ENCODE measurements around the gene NET1. TPM values are rescaled to one million over a fixed set of nuclear protein-coding genes. Genes with fewer than 3 reads are reported as not detected.
A peak's percentile ranks its signal among the peaks of the same experiment; 100 is the strongest.

Gene NET1
- total RNA-seq, 2 experiments from 2014 or later, result 39.8 to 46.3 TPM

DNA sequence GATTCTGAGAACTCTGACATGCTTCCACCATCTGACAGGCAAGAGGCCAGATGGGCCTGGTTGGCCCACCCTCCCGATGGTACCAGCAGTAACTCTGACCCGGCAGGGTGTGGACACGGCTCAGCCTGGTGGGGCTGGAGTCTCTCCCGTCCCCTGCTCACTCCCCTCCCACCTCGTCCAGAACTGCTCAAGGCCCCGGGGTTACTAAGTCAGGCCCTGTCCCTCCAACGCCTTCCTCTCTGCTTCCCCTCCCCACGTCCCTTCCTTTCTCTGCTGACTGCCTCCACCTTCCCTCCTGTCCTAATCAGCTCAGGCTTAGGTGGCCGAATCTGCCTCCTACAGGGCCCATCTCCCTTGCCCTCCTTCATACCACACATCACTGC lies 74.5 kb downstream of the NET1 start:
- peak overlapping the region; percentile 7; the same call in 1 of the 2 replicates for H3K4me2 ChIP-seq (ENCODE audit: low read length)

DNA sequence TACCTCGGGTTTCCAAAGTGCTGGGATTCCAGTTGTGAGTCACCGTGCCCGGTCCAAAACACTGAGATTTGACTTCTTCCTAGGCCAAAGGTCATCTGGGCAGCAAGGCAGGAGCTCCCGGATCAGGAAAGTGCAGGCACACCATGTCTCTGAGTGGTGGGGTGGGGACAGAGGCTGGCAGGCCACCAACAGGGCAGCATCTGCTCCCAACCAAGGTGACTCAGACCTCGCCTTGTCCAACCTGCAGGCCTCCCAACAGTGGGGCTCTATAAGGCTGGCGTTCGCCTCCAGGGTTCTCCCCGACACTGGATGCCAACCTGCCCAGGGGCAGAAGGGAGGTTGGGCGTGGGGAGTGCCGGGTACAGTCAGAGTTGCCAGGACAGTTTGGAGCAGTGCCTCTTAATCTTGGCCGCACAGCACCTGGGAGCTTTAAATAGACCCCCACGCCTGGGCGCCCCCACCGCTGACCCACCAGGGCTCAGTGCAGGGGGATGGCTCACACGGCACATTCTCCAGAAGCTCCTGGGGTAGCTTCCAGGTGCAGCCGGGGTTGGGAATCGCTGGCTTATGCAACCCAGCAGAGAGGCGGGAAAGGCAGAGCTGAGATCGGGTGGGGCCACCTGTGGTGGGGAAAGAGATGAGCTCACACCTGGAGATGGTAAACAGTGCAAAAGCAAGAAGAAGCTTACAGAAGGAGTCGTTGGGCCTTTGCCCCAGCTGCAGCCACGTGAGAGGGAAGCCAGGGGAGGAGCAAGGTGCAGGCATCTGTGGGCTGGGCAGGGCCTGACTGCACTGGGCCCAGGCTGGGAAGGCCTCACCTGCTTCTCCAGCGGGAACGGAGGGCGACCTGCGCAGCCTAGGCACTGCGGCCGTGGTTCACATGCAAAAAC lies 76.2 kb downstream of the NET1 start:
- no peak overlapping the region for H2AFZ ChIP-seq (ENCODE audit: low read length)
- DNase-seq (ENCODE audit: low spot score), result no peak
- H3K27ac ChIP-seq (ENCODE audit: low read depth, low read length, poor library complexity, severe bottlenecking), result no peak overlapping the region
- no peaks in the 10 kb centered on the region for H3K9me3 ChIP-seq (ENCODE audit: low read length)
- no peak overlapping the region for H3K4me2 ChIP-seq (ENCODE audit: low read length)
- H3K4me1 ChIP-seq (ENCODE audit: insufficient read depth, low read length, poor library complexity, severe bottlenecking), result peaks cover 8% of the 10 kb centered on the region
- no peaks in the 10 kb centered on the region for H4K20me1 ChIP-seq (ENCODE audit: insufficient read depth, low read length)
- H3K36me3 ChIP-seq (ENCODE audit: insufficient read depth, low read length), result no peaks in the 10 kb centered on the region
- BruUV-seq (replicated peaks), result no TSS peak
- no peak overlapping the region for H3K4me3 ChIP-seq (ENCODE audit: low read depth, low read length, poor library complexity, severe bottlenecking)
- H3K79me2 ChIP-seq (ENCODE audit: insufficient read depth, low read depth, low read length), result no peaks in the 10 kb centered on the region
- TF ChIP-seq, protein P1, sequence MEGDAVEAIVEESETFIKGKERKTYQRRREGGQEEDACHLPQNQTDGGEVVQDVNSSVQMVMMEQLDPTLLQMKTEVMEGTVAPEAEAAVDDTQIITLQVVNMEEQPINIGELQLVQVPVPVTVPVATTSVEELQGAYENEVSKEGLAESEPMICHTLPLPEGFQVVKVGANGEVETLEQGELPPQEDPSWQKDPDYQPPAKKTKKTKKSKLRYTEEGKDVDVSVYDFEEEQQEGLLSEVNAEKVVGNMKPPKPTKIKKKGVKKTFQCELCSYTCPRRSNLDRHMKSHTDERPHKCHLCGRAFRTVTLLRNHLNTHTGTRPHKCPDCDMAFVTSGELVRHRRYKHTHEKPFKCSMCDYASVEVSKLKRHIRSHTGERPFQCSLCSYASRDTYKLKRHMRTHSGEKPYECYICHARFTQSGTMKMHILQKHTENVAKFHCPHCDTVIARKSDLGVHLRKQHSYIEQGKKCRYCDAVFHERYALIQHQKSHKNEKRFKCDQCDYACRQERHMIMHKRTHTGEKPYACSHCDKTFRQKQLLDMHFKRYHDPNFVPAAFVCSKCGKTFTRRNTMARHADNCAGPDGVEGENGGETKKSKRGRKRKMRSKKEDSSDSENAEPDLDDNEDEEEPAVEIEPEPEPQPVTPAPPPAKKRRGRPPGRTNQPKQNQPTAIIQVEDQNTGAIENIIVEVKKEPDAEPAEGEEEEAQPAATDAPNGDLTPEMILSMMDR (conservative IDR thresholded peaks at IDR 0.05; ENCODE audit: low read length), result no peak
- no peak for TF ChIP-seq EZH2phosphoT487 (IDR thresholded peaks at IDR 0.05; ENCODE audit: borderline replicate concordance, low read depth, low read length)
- no peaks in the 10 kb centered on the region for H3K9me2 ChIP-seq (ENCODE audit: insufficient read depth, low read length)
- intact Hi-C loops (cut with micrococcal nuclease; ENCODE audit: unreplicated experiment), result no loop called here
- ChIA-PET POLR2A (interaction anchor here (0.6 to 0.7 kb wide), 2 partner anchors 42 to 1241 kb away, joined by 4 to 5 read pairs; no protein-coding TSS in a partner anchor), CTCF (ENCODE audit: unreplicated experiment) (no interaction called here)

More for the DNA sequence above, 74.5 kb downstream of the NET1 start:
- no peak for DNase-seq (ENCODE audit: low spot score)
- intact Hi-C loops (cut with micrococcal nuclease; ENCODE audit: unreplicated experiment), result no loop called here
- Histone ChIP-seq H4K20me1 (ENCODE audit: insufficient read depth, low read length) (no peaks in the 10 kb centered on the region), H3K27ac (ENCODE audit: low read depth, low read length, poor library complexity, severe bottlenecking) (no peak overlapping the region), H3K36me3 (ENCODE audit: insufficient read depth, low read length) (no peaks in the 10 kb centered on the region), H3K4me1 (ENCODE audit: insufficient read depth, low read length, poor library complexity, severe bottlenecking) (peaks cover 8% of the 10 kb centered on the region), H3K9me2 (ENCODE audit: insufficient read depth, low read length) (no peaks in the 10 kb centered on the region), H2AFZ (ENCODE audit: low read length) (peak overlapping the region; percentile 39; the same call in 1 of the 2 replicates), H3K79me2 (ENCODE audit: insufficient read depth, low read depth, low read length) (no peaks in the 10 kb centered on the region), H3K4me3 (ENCODE audit: low read depth, low read length, poor library complexity, severe bottlenecking) (no peak overlapping the region), H3K9me3 (ENCODE audit: low read length) (no peaks in the 10 kb centered on the region)
- CTCF ChIA-PET (ENCODE audit: unreplicated experiment), result no interaction called here
- no peak for TF ChIP-seq EZH2phosphoT487 (IDR thresholded peaks at IDR 0.05; ENCODE audit: borderline replicate concordance, low read depth, low read length)
- TF ChIP-seq, protein P1 (conservative IDR thresholded peaks at IDR 0.05; ENCODE audit: low read length), result no peak
- POLR2A ChIA-PET, result no interaction called here
- no TSS peak for BruUV-seq (replicated peaks)

DNA sequence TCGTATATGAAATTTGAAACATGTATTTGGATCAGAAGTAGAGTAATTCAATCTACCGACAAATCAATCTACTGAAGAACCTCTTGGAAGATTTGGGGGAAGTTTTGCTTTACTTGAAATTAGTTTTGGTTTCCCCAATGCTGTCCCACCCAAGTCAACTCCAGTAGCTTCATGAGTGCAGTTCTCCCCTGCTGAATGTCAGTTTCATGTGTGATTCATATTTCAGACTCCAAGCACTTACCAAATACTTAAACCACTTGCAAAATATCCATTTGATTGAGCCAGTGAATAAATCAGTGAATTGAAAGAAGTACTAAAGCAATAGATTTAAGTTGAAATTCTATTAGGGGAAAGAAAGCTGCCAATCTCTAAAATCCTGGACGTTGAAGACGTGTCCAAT lies 77.7 kb downstream of the NET1 start:
- Histone ChIP-seq H3K9me2 (ENCODE audit: insufficient read depth, low read length) (no peaks in the 10 kb centered on the region), H3K4me3 (ENCODE audit: low read depth, low read length, poor library complexity, severe bottlenecking) (no peak overlapping the region), H3K79me2 (ENCODE audit: insufficient read depth, low read depth, low read length) (no peaks in the 10 kb centered on the region), H4K20me1 (ENCODE audit: insufficient read depth, low read length) (no peaks in the 10 kb centered on the region), H3K9me3 (ENCODE audit: low read length) (no peaks in the 10 kb centered on the region), H3K36me3 (ENCODE audit: insufficient read depth, low read length) (no peaks in the 10 kb centered on the region), H3K4me1 (ENCODE audit: insufficient read depth, low read length, poor library complexity, severe bottlenecking) (peaks cover 8% of the 10 kb centered on the region), H3K27ac (ENCODE audit: low read depth, low read length, poor library complexity, severe bottlenecking) (no peak overlapping the region), H2AFZ (ENCODE audit: low read length) (no peak overlapping the region), H3K4me2 (ENCODE audit: low read length) (no peak overlapping the region)
- ChIA-PET POLR2A (interaction anchor here (0.7 kb wide), 1 partner anchor 42 kb away, joined by 3 read pairs; no protein-coding TSS in a partner anchor), CTCF (ENCODE audit: unreplicated experiment) (no interaction called here)
- intact Hi-C loops (cut with micrococcal nuclease; ENCODE audit: unreplicated experiment), result no loop called here
- no peak for DNase-seq (ENCODE audit: low spot score)
- TF ChIP-seq, protein P1 (conservative IDR thresholded peaks at IDR 0.05; ENCODE audit: low read length), result no peak
- TF ChIP-seq EZH2phosphoT487 (IDR thresholded peaks at IDR 0.05; ENCODE audit: borderline replicate concordance, low read depth, low read length), result no peak
- BruUV-seq (replicated peaks), result no TSS peak

Measured in OCI-LY7 (cell line).